AG04450 (cell line): Measurements from ENCODE around the gene ANXA5. TPM values are rescaled to one million over a fixed set of nuclear protein-coding genes. Genes with fewer than 3 reads are reported as not detected.

Experiments used
- CTCF ChIA-PET: fragments of 300-600, 350-600 bp; formaldehyde crosslinking; extraction: SDS; loops from one replicate; lab custom pipeline; 2022; ENCODE audit warnings: antibody characterized with exemption, inconsistent platforms; lab: Charles Lee
- POLR2A ChIA-PET: fragments of 350-600 bp; formaldehyde crosslinking; extraction: SDS; loops from one replicate; lab custom pipeline; 2021; ENCODE audit warnings: antibody characterized with exemption, inconsistent platforms; lab: Yijun Ruan, JAX
- DNase-seq: peaks from one replicate; pipeline ENCODE4 v3.0.0-alpha.2; 2011; ENCODE audit warnings: low read depth, low spot score
- H3K27ac ChIP-seq: one replicate; pipeline ENCODE4 v1.5.1; 2012; ENCODE audit warnings: low read depth, low read length, control low read depth
- H3K27me3 ChIP-seq: one replicate; pipeline ENCODE4 v1.6.0; 2012; ENCODE audit warnings: low read length; ENCODE audit not compliant: control insufficient read depth, insufficient read depth
- H3K4me3 ChIP-seq: 2 replicates; pipeline ENCODE4 v1.5.1; 2011; ENCODE audit warnings: mild to moderate bottlenecking, low read depth, low read length, control low read depth
- H3K9me3 ChIP-seq: 2 replicates; pipeline ENCODE4 v1.5.1; 2012; ENCODE audit warnings: low read length; ENCODE audit not compliant: control insufficient read depth, insufficient read depth
- polyA plus RNA-seq: library from polyadenylated mRNA; depleted of rRNA; stranded (reverse); fragments of >200 nt; gene quantifications from 2 replicates; pipeline ENCODE4 v1.2.3, GENCODE V29; 2011
- TF ChIP-seq, protein P1 (sequence below): IDR thresholded peaks from 2 replicates; pipeline ENCODE4 v1.5.1; 2011; ENCODE audit warnings: low read depth, low read length, control low read depth, inconsistent platforms

ANXA5 gene
- polyA plus RNA-seq, 1 experiment: 2,093 TPM

DNA sequence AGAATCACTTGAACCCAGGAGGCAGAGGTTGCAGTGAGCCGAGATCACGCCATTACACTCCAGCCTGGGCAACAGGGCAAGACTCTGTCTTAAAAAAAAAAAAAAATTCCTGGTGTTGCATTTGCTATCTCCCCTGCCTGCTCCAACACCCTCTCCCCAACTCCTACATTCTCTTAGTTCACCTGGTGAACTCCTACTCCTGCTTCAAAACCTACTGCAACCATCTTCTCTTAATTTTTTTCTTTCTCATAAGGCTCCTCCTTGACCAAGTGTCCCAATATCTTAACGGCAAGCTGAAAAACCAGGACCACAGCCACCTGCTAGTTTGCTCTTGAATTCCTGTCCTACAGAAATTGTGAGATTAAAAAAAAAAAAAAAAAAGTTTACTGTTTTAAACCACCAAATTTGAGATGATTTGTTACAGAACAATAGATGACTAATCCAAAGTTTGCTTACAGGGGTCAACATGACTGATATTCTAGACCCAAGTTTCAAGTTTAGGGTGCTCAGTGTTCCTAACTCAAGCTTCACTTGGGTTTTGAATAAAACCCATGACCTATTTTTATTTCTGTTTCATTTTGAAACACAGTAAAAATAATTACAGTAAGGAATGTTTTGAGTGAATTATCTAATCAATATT, 13.1 kb upstream of the ANXA5 start:
- no peaks in the 10 kb centered on the region for H3K9me3 ChIP-seq
- DNase-seq: no peak
- H3K4me3 ChIP-seq: no peak overlapping the region
- no peaks in the 10 kb centered on the region for H3K27me3 ChIP-seq
- H3K27ac ChIP-seq: no peak overlapping the region
- POLR2A ChIA-PET: no interaction called here
- CTCF ChIA-PET: interaction anchor here (1.4 kb wide), 1 partner anchor 13 kb away, joined by 3 read pairs; the partner anchor contains the start of gene ANXA5
- TF ChIP-seq, protein P1, sequence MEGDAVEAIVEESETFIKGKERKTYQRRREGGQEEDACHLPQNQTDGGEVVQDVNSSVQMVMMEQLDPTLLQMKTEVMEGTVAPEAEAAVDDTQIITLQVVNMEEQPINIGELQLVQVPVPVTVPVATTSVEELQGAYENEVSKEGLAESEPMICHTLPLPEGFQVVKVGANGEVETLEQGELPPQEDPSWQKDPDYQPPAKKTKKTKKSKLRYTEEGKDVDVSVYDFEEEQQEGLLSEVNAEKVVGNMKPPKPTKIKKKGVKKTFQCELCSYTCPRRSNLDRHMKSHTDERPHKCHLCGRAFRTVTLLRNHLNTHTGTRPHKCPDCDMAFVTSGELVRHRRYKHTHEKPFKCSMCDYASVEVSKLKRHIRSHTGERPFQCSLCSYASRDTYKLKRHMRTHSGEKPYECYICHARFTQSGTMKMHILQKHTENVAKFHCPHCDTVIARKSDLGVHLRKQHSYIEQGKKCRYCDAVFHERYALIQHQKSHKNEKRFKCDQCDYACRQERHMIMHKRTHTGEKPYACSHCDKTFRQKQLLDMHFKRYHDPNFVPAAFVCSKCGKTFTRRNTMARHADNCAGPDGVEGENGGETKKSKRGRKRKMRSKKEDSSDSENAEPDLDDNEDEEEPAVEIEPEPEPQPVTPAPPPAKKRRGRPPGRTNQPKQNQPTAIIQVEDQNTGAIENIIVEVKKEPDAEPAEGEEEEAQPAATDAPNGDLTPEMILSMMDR: no peak

DNA sequence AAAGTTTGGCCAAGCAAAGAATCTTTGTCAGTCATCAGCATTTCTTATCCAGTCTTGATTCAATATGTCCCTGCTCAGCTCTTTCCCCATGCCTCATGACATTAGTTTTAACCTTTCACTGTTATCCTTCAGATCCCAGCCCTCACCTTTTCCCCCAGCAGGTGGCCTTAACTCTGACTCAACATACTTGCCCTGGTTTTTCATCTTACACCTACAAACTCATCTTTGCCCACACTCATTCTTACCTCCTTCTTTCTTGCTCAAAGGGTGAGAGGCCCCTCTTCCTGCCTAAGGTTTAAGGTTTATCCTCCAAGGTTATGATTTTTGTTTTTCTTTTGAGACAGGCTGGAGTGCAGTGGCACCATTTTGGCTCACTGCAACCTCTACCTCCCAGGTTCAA, 10.6 kb upstream of the ANXA5 start:
- Histone ChIP-seq H3K27ac (no peak overlapping the region), H3K9me3 (no peaks in the 10 kb centered on the region), H3K4me3 (no peak overlapping the region), H3K27me3 (no peaks in the 10 kb centered on the region)
- no peak for DNase-seq
- ChIA-PET CTCF (interaction anchor here (1.2 kb wide), 1 partner anchor 30 kb away, joined by 6 read pairs; no protein-coding TSS in a partner anchor), POLR2A (no interaction called here)
- TF ChIP-seq, protein P1: no peak

DNA sequence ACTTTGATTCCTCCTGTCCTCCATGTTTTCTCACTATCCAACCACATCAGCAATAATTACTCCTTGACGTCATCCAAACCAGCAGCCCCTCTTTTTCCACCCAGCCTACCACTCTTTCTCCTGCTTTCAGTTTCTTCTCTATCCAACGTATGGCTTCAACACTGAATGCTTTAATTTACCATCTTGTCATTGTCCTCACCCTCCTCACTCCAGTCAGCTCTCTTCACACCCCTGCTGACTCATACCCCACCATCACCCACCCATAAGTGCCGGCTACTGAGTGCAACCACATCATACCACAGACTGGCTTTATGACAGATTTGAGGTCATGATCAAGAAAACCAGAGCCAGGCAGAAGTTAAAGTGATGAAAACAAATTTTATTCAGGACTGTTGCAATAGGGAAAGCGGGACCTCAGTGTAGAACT, 9.8 kb upstream of the ANXA5 start:
- Histone ChIP-seq H3K27me3 (no peaks in the 10 kb centered on the region), H3K9me3 (no peaks in the 10 kb centered on the region), H3K4me3 (no peak overlapping the region), H3K27ac (no peak overlapping the region)
- ChIA-PET CTCF (no interaction called here), POLR2A (interaction anchor here (0.8 kb wide), 1 partner anchor 22 kb away, joined by 4 read pairs; no protein-coding TSS in a partner anchor)
- TF ChIP-seq, protein P1: no peak
- DNase-seq: no peak

DNA sequence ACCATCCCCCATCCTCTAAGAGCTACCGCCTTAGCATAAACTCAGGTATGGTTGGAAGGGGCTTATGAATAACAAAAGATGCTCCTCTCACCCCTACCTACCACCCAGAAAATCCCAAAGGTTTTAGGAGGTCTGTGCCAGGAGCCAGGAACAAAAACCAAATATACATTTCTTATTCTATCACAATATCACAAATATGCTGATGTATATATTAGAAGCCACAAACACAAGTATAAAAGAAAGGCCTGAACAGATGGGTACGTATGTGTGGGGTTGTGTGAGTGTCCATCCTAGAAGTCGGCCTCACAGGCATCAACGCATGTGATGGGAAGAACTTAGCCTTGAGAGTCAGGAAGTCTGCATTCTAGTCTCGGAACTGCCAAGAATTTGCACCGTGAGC, 8.7 kb upstream of the ANXA5 start:
- ChIA-PET POLR2A (no interaction called here), CTCF (interaction anchor here (0.7 kb wide), 1 partner anchor 9 kb away, joined by 3 read pairs; the partner anchor contains the start of gene ANXA5)

DNA sequence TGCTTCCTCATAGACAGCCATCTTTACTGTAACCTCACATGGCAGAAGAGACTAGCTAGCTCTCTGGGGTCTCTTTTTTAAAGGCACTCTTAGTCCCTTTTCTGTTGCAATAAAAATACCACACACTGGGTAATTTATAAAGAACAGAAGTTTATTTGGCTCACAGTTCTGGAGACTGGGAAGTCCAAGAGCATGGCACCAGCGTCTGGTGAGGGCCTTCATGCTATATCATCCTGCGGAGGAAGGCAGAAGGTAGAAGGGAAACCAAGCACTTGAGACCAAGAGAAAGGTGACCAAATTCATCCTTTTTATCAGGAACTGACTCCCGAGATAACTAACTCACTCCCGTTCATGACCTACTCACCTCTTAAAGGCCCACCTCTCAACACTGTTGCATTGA, 5.4 kb upstream of the ANXA5 start:
- TF ChIP-seq, protein P1: no peak
- Histone ChIP-seq H3K27me3 (no peaks in the 10 kb centered on the region), H3K27ac (no peak overlapping the region), H3K4me3 (no peak overlapping the region), H3K9me3 (no peaks in the 10 kb centered on the region)
- CTCF ChIA-PET: no interaction called here
- no peak for DNase-seq
- POLR2A ChIA-PET: no interaction called here

More for the DNA sequence above, 8.7 kb upstream of the ANXA5 start:
- H3K9me3 ChIP-seq: no peaks in the 10 kb centered on the region
- no peak overlapping the region for H3K4me3 ChIP-seq
- TF ChIP-seq, protein P1: no peak
- H3K27me3 ChIP-seq: no peaks in the 10 kb centered on the region
- no peak overlapping the region for H3K27ac ChIP-seq
- DNase-seq: no peak
